HT-29 (cell line): ENCODE results near the gene TNS3. TPM values are rescaled to one million over a fixed set of nuclear protein-coding genes. Genes with fewer than 3 reads are reported as not detected.
A peak's percentile ranks its signal among the peaks of the same experiment; 100 is the strongest.

ENCODE experiments used
- DNase-seq: peaks from one replicate; pipeline ENCODE4 v3.0.0-alpha.2; 2015; ENCODE audit warnings: low spot score
- total RNA-seq: library from RNA; depleted of rRNA; stranded (reverse); fragments of >200 nt; shearing (Covaris generic); gene quantifications from 2 replicates; pipeline ENCODE4 v1.2.3, GENCODE V29; 2014

TNS3 gene
- total RNA-seq, 1 experiment from 2014 or later, result 45.2 TPM

DNA sequence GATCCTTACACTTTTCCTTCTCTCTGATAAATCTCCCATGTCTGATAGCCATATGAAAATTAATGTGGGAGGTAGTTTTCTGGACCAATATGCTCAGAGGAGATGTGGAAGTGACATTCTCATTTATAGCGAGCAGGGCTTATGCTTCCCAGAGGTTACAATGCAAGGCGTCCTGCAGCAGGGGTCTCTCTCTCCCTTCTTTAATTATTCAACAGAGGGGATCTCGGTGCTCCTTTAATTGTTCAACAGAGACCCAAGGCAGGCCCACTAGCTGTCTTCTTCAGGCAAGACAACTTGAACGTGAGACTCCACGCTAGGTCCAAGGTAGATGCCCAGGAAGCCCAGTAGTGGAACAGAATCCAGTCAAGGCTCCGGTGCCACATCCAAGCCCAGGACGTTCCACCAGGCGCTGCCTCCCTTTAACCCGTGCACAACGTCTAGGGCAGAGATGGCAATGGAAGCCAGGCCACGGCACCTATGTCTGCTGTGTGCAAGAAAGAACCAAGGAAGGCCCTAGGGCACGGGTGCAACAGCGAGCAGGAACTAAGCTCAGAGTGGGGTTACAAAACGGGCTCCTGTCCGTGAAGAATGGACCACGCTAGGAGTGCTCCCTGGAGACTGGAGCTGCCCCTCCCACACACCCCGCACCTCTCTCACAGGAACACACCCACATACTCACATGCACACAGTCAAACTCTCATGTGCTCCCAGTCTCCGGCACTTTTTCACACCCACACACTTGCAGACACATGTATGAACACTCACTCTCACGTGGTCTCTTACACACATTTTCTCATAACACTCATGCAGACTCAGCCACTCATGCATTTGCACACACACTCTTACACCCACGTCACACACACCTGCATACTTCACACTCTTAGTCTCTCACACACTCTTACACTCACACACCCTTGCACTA, 230.4 kb downstream of the TNS3 start:
- DNase-seq, result no peak

DNA sequence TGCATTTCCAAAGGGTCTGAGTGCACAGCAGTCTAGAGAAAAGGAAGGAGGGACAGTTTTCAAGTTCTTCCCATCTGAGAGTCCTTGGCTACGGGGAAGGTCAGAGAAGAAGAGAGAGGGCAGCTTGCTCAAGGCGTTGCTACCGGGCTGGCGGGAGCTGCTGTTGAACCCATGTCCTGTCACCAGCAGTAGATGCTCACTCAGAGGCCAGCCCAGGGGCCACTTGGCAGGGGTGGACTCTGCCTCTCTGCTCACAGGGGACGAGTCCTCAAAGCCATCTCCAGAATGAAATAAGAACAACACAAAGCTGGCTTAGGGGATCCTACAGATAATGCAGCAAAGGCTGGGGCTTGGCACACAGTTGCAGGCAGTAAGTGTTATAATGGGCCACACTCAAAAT, 231.5 kb downstream of the TNS3 start:
- DNase-seq, result no peak

DNA sequence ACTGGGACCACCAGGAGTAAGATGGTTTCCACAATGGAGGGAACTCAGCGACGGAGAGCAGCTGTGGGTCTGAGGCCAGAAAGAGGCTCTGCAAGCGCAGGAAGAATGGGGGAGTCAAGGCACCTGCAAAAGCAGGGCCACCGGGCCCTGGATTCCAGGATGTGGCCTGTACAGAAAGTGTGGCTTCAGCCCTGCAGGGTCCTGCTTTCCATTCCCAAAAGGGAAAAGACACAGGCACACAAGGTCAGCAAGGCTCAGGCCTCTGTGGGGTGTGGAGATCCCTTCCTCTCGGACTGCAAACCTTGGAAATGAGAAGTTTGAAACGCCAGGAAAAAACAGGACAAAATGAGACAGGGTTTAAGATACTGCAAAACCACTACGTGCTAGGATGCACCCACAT, 232.5 kb downstream of the TNS3 start:
- no peak for DNase-seq

DNA sequence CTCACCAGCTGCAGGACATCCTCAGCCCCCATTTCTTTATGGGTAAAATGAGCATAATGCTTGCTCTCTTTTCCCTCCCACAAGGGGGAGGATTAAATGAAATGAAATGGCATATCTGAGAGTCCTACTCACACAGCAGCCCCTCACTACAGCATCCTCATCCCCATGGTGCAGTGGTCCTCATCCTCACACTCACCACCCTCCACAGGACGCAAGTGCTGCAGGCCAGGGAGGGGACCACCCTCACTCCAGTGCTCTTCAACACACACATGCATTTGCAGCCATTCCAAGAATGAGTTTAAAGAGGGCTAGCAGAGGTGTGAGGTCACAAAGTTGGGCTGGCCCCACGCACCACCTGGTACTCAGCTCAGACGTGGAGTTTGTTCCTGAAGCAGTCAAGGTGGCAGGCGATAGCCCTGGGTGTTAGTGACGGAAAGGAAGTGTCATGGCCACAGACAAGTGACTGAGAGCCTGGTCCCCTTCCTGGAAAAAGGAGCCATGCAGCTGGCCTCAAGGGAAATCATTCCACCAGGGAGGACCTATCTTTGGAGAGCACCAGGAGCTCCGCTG, 234.0 kb downstream of the TNS3 start:
- no peak for DNase-seq

DNA sequence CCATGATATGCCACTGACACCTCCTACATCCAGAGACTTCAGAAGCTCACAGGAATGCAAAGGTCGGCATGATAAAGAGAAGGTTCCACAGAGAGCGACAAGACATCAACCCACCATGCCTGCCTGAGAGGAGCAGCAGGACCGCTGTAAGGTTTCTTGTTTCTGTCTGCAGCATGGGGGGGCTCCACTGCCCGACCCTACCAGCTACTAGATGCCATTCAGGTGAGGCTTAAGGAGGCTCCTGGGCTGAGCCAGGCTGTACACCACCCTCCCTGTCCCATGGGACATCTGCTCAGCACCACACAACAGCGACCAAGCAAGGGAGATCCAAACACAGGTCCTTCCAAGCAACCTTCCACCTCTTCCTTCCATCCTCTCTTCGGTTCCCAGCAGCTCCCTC, 234.6 kb downstream of the TNS3 start:
- DNase-seq, result no peak

DNA sequence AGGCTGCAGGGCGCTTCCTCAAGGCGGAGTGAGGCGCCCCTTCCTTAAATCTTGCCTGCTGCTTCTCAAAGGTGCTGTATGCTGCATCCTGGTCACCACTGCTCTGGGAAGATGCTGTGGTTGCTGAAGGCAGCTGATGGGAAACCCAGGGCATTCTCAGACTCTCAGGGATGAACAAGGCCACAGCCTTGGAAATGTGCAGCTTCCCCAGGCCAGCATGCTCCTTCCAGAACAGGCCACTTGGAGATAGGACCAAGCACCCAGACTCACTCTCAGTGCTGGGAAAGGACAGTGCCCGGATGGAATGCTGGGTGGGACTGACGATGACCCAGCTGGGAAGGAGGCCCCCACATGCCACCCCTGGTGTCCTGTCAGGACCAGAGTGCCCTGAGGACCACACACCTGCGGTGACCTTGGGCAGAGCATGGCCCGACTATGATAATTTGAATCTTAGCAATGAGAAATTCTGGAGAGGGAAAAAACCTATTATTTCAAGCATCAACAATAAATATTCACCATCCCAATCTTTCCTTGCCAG, 235.5 kb downstream of the TNS3 start:
- DNase-seq, result no peak

DNA sequence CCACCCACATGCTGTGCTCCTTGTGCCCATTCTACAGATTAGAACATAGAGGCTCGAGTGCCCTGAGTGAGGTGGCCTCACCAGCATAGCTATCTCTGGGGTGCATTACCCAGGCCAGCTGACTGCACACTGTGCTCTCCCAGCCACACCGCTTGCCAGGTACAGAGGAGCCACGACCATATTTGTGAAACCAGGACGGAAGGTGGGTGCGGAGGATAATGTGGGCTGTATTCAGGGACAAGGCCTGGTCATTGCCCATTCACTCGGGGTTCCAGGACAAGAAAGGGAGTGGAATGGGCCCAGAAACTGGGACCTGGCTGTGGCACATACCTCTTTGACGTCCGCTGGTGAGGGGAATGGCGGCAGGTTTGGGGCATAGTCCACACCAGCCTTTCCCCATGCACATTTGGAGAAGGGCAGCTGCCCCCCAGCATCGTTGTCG, 236.0 kb downstream of the TNS3 start:
- DNase-seq, result no peak

DNA sequence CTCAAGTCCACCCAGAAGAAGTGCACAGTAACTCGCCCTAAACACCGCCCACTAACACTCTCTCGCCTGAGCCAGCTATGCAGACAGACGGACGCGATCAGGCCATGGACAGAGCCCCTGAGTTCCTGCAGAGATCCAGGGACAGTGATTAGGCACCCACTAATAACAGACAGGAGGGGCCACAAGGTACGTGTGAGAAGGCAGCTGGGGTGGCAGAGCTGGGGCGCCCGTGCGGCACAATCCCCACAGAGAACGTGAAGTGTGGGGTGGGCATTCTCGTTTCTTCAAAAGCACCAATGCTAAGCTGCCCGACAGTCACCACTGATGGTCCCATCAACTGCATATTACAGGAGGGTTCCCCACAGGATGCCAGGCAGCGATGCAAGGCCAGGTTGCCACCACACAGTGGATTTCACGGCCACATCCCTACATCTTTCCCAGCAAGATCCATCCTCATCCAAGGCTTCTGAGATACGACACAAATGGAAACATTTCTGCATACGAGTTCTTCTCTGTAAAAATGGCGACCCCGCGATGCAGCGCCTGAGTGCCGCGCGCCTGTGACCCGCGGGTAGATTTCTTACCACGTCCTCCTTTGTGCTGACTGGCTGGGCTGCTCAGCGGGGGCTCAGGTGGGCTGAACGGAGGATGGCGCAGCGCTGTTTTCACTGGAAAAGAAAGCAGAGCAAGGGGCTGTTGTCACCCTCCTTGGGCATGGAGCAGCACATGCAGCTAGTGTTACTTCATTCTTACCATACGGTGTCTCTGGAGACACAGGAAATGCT, 237.5 kb downstream of the TNS3 start:
- no peak for DNase-seq

DNA sequence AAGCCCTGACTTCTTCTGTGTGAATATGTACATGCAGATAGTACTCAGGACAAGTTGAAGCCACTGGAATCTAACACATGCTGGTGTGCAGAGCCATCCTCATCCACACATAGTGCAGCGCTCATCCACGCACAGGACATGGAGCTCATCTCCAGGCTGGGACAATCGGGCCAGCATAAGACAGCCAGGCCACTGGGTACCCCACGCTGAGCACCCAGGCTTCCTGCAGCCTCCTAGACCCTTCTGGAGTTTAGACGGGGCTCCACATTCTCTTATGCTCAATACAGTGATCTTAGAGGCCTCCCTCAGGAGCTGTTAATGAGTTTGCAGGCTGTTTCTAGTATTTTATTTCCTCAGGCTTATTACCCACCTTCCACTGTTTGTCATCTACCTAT, 238.9 kb downstream of the TNS3 start:
- no peak for DNase-seq

DNA sequence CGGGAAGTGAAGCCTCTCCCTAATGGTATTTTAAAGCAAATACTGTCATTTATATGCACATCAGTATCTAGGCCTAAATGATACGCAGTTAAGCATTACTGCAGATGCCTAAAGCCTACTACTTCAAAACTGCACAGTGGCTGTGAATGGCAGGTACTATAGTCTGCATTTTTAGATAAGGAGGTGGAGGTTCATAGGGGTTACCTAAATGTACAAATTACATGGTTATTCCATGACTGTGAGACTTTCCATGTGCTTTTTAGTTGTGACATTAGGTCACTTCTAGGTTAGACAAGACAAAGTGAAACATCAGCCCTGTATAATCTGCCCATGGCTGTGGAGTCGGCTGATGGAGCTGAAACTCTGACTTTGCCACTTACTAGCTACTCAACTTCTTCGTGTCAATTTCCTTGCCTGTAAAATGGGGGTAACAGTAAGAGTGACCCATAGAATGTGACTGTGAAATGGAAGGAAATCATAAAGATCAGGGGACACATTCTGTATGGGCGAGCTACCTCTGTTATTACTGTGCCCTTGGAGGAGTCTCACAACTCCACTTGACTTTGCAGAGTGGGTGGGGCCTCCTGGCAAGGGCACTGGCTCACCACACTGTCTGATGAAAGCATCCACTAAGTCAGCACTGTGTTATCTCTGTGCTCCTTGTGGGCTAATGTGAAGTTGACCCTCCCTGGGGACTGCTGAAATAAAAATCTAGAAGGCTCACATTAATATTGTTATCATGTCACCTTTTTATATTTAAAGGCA, 239.4 kb downstream of the TNS3 start:
- no peak for DNase-seq

DNA sequence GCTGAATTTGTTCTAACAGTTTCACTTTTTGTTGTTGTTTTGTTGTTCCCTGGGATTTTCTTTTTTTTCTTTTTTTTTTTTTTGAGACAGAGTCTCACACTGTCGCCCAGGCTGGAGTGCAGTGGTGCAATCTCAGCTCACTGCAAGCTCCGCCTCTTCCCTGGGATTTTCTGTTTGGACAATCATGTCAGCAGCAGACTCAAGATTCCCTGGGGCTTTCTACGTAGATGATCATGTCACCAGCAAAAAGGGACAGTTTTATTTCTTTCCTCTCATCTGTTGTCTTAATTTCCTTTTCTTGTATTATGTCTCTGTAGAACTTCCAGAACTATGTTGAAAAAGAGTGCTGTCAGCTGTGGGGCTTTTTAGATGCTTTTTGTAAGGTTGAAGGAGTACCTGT, 241.4 kb downstream of the TNS3 start:
- no peak for DNase-seq

DNA sequence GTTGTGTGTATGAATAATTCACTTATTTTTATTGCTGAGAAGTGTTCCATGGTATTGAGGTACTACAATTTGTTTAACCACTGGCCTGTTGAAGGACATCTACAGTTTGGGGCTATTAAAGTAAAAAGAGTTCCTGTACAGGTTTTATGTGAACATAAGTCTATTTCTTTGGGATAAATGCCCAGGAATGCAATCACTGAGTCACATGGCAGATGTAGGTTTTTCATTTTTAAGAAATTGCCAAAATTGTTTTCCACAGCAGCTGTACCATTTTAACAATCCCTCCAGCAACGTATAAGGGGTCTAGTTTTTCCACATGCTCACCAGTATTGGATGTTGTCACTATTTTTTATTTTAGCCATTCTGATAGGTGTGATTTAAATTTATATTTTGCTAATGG, 243.9 kb downstream of the TNS3 start:
- DNase-seq, result no peak

DNA sequence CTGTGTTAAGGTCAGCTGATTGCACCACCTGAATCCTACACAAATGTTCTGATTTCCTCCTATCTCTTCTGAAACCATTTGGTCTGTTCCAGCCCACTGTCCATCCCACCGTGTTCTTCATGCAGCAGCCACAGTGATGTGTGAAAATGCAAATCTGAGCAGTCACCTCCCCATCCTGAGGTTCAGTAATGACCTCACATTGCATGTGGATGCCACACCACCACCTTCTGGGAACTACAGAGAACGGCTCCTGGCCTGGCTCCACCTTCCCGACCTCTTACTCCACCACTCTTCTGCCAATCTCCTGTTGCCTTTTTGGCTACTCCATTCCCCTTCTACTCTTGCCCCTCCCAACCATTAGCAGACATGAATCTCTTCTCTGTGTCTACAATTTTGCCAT, 244.4 kb downstream of the TNS3 start:
- peak; percentile 19 for DNase-seq

DNA sequence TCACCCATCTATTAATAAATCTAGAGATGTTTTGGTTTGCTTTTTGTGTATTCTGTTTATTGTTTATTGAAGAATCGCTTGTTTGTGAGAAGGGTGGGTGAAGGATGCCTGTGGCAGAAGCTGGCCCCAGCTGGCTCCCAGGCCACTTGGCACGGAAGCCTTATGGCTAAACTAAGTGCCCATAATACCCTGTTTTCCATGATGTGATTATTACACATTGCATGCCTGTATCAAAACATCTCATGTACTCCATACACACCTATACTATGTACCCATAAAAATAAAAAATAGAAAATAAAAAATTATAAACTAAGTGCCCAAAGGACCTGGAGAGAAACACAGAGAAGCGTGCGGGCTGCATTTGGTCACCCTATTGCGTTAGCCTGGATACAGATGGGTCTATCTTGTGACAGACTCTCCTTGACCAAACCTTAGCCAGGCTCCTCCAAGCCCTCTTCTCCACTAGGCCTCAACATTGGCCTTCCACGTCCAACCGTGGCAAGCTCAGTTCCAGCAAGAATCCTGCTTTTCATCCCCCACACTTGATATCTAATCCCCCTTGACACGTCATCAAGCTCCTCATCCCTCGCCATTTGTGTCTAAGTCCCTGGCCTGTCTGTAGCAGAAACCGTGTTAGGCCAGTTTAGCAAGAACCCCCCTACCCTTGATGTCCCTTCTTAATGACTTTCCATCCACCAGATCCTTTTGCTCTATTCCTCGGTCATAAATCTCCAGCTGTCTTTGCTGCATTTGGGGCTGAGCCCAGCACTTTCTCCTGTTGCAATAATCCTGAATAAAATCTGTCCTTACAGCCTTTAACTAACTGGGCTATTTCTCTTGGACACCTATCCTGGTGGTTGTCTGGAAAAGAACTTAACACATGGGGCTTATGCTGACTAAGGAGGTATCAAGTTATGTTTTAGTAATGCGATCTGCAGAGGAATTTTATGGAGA, 245.2 kb downstream of the TNS3 start:
- DNase-seq, result no peak

DNA sequence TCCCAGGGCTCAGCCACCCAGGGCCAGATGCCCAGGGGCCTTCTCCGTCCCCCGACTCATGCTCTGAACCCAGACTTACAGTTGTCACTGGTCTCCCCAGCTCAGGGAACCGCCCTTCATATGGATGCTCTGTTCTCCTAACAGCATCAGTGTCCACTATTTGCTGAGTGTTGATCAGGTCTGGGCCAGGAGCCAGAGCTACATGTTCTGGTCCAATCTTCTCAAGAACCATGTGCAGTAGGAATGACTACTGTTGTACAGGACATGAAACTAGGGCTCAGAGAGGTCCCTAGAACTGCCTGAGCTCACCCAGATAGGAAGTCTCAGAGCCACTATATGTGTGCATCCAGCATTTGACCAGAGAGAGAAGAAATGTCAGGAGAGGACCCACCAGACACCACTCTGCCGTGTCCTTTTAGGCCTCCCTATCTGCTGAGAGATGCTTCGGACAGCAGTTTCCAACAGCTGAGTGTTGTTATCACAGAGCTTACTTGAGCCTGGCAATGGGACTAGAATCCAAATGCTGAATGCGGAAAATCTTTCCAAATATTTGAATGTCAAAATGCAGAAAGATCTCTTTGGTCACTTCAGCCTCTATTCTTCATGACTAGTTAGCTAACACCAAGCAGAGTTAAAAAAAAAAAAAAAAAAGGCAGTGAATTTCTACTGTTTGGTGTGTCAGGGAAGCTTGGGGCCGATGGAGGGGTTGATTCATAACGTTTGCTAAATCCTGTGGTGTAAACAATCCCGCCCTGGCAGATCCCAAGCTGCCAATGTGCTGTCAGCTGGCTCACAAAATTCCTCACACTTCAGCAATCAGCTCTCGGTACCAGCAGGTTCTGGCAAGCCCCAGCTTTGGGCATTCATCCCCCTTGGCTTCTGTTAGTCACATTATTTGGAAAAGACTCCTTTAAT, 246.1 kb downstream of the TNS3 start:
- no peak for DNase-seq

DNA sequence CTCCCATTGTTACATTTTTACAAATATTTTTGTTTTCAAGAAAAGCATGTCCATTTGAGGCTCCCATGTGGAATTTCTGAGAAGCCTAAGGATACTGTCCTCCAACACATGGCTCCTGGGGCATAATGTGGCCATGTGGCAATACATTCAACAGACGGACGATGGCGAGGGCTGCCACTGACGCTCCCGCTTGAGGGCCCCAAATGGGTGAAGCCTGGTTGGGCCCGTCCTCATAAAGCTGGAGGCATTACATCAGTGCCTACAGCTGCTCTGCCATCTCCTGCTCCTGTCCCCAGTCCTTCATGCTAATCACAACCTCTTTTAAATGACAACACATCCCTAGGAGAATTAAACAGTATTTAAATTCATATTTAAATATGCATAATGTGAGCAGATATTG, 246.8 kb downstream of the TNS3 start:
- no peak for DNase-seq

DNA sequence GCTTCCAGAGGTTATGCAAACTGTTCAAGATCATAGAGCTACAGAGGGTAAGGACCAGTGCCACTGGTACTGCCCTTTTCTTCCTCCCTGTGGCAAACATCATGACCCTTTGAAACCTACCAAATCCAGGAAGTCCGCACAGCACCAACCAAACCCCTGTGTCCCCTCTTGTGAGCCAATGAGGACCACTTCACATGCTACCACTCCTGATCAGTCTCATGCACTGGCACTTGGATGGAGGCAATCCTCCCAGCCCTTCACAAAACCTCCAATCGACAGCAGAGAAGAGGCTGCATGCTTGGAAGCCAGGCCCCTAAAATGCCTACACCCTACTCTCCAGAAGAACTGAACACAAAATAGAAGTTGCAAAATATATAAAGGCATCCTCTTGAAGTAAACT, 248.0 kb downstream of the TNS3 start:
- no peak for DNase-seq

DNA sequence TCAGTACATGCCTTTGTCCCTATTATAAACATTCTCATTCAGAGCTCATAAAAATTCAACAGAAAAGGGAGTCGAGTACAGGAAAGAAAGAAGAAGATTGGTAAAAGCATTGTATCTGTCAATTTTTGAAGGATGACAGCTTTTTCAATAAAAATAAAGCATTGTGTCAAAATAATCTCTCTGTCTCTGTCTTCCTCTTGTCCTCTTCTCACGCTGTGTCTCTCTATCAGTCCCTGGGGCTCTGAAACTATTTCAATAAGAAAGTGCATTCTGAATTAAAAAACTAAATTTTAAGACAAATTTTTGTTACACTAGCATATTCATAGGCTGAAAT, 248.4 kb downstream of the TNS3 start:
- DNase-seq, result no peak
